ENCODE measurements around the gene PDPK1.
"Not testable (repeated sequence)": the region's sequence is repeated elsewhere in the genome, so short reads cannot be mapped to it uniquely, and the experiment has no call there.

GRCh38 chr16:2639722-2640072 is 101.9 kb downstream of the PDPK1 start:
- not testable (repeated sequence) for TF ChIP-seq CTCF, POLR2A (IDR thresholded peaks at IDR 0.05)

Data from lower leg skin (tissue), 3 donors.